Myocyte (in vitro differentiated cells): ENCODE data around the gene ALDH1A1. TPM values are rescaled to one million over a fixed set of nuclear protein-coding genes. Genes with fewer than 3 reads are reported as not detected.
A peak's percentile ranks its signal among the peaks of the same experiment; 100 is the strongest.

Experiments
- DNase-seq: peaks from one replicate; pipeline ENCODE4 v3.0.0-alpha.2; 2012; ENCODE audit warnings: low read depth
- polyA plus RNA-seq: library from polyadenylated mRNA; unstranded; fragments of >200 nt; gene quantifications from one replicate; pipeline ENCODE4 v1.2.1, GENCODE V29; 2012; ENCODE audit warnings: missing spikeins
- total RNA-seq: library from RNA; depleted of rRNA; stranded (reverse); fragments of >200 nt; gene quantifications from 2 replicates; pipeline ENCODE4 v1.2.3, GENCODE V29; 2014

ALDH1A1 gene
- 199 and 255 TPM in 2 replicates for total RNA-seq
- 79.3 TPM for polyA plus RNA-seq

- DNase-seq: peak; percentile 62
These were observed at the start of gene ALDH1A1 for GRCh38 chr9:72952914-72953313. Gene ALDH1A1 (minus strand): TSS chr9:72953053. CDS start chr9:72953000, 53 bp downstream.

- no peak for DNase-seq
These were observed 49.0 kb upstream of the ALDH1A1 start for GRCh38 chr9:73001860-73002259.

- DNase-seq: no peak
These were observed 45.5 kb upstream of the ALDH1A1 start for GRCh38 chr9:72998363-72998762.

GRCh38 chr9:72997387-72997995, 44.6 kb upstream of the ALDH1A1 start:
- no peak for DNase-seq

GRCh38 chr9:72996684-72997314, 43.9 kb upstream of the ALDH1A1 start:
- no peak for DNase-seq

- no peak for DNase-seq
These were observed 43.3 kb upstream of the ALDH1A1 start for GRCh38 chr9:72996114-72996513.

GRCh38 chr9:72995131-72996024, 42.5 kb upstream of the ALDH1A1 start:
- DNase-seq: no peak

- no peak for DNase-seq
These were observed 38.9 kb upstream of the ALDH1A1 start for GRCh38 chr9:72991772-72992171.

- DNase-seq: no peak
These were observed 37.7 kb upstream of the ALDH1A1 start for GRCh38 chr9:72990397-72991182.

GRCh38 chr9:72986522-72987116, 33.8 kb upstream of the ALDH1A1 start:
- DNase-seq: no peak

GRCh38 chr9:72985746-72986145, 32.9 kb upstream of the ALDH1A1 start:
- DNase-seq: no peak

GRCh38 chr9:72984991-72985390, 32.1 kb upstream of the ALDH1A1 start:
- no peak for DNase-seq

- no peak for DNase-seq
These were observed 31.5 kb upstream of the ALDH1A1 start for GRCh38 chr9:72984226-72984947.

GRCh38 chr9:72983512-72984225, 30.8 kb upstream of the ALDH1A1 start:
- DNase-seq: no peak

- DNase-seq: no peak
These were observed 30.2 kb upstream of the ALDH1A1 start for GRCh38 chr9:72983056-72983455.

- no peak for DNase-seq
These were observed 29.4 kb upstream of the ALDH1A1 start for GRCh38 chr9:72982146-72982799.

GRCh38 chr9:72981433-72981832, 28.6 kb upstream of the ALDH1A1 start:
- DNase-seq: no peak

- no peak for DNase-seq
These were observed 27.9 kb upstream of the ALDH1A1 start for GRCh38 chr9:72980600-72981265.
